GM12873 (cell line): ENCODE results near the gene ITGA11.

ENCODE experiments used
- CTCF ChIP-seq: IDR thresholded peaks from 2 replicates; pipeline ENCODE4 v1.5.1; 2012; ENCODE audit warnings: low read depth, mild to moderate bottlenecking, moderate library complexity, low read length, control low read depth; ENCODE audit not compliant: insufficient read depth; ENCODE audit errors: missing control alignments

ITGA11 gene

GRCh38 chr15:68261241-68261640, 170.7 kb downstream of the ITGA11 start:
- TF ChIP-seq CTCF = no peak

GRCh38 chr15:68259883-68260282, 172.1 kb downstream of the ITGA11 start:
- no peak for TF ChIP-seq CTCF

- no peak for TF ChIP-seq CTCF
Observed at GRCh38 chr15:68258692-68259091, 173.3 kb downstream of the ITGA11 start.

GRCh38 chr15:68256675-68257450, 175.1 kb downstream of the ITGA11 start:
- TF ChIP-seq CTCF = no peak

- TF ChIP-seq CTCF = peak; percentile 82
Observed at GRCh38 chr15:68252925-68253534, 178.9 kb downstream of the ITGA11 start.

- TF ChIP-seq CTCF = no peak
Observed at GRCh38 chr15:68249058-68249713, 182.8 kb downstream of the ITGA11 start.
